Fibroblast of pulmonary artery (primary cell): Measurements from ENCODE around the gene NKX2-4.
"Not testable (repeated sequence)": the region's sequence is repeated elsewhere in the genome, so short reads cannot be mapped to it uniquely, and the experiment has no call there.

Experiments used
- DNase-seq: peaks from one replicate; pipeline ENCODE4 v3.0.0-alpha.2; 2010; ENCODE audit warnings: low read depth
- H3K4me3 ChIP-seq: replicated peaks from 2 replicates; pipeline ENCODE4 v1.5.1; 2011; ENCODE audit warnings: low read depth, mild to moderate bottlenecking, control low read depth, low read length, moderate library complexity
- TF ChIP-seq, protein P1 (sequence below): IDR thresholded peaks from 2 replicates; pipeline ENCODE4 v1.5.1; 2011; ENCODE audit warnings: mild to moderate bottlenecking, control low read depth, low read length, inconsistent platforms; ENCODE audit errors: missing control alignments

The NKX2-4 gene

DNA sequence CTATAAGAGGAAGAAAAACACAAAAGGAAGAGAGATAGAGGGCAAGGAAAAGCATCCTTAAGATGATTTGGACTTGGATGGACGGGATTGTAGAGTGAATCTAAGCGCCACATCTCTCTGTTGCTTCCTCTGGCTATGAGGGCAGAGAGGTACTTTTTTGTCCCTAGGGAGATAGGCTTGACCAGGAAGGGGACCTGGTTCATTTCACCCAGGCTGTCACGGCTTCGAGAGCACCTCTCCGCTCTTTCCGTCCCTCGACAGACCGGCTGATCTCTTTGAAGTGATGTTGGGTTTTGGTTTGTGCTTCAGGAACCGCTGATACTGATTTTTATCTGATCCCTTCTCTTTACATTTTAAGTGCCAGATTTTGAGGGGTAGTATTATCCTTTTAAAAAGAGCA lies 19.6 kb downstream of the NKX2-4 start:
- TF ChIP-seq, protein P1, sequence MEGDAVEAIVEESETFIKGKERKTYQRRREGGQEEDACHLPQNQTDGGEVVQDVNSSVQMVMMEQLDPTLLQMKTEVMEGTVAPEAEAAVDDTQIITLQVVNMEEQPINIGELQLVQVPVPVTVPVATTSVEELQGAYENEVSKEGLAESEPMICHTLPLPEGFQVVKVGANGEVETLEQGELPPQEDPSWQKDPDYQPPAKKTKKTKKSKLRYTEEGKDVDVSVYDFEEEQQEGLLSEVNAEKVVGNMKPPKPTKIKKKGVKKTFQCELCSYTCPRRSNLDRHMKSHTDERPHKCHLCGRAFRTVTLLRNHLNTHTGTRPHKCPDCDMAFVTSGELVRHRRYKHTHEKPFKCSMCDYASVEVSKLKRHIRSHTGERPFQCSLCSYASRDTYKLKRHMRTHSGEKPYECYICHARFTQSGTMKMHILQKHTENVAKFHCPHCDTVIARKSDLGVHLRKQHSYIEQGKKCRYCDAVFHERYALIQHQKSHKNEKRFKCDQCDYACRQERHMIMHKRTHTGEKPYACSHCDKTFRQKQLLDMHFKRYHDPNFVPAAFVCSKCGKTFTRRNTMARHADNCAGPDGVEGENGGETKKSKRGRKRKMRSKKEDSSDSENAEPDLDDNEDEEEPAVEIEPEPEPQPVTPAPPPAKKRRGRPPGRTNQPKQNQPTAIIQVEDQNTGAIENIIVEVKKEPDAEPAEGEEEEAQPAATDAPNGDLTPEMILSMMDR, result no peak
- no peak for DNase-seq
- H3K4me3 ChIP-seq, result no peak overlapping the region

GRCh38 chr20:21376626-21377025 lies 20.7 kb downstream of the NKX2-4 start:
- no peak for DNase-seq
- H3K4me3 ChIP-seq, result no peak overlapping the region
- TF ChIP-seq, protein P1, result no peak

DNA sequence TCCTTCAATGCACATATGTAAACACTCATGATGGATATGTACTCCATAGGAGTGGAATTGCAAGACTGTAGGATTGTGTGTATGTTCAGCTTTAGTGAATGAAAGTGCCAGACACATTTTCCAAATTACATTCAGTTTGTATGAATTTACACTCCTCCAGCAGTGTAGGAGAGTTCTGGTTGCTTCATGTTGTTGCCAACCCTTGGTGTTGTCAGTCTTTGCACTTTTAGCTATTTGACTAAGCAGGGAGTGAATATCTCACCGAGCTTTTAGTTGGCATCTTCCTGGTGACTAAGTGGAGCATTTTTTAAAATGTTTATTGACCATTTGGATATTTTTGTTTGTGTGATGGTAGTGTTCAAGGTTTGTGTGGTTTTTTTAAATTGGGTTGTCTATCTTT lies 23.9 kb downstream of the NKX2-4 start:
- TF ChIP-seq, protein P1, result no peak
- H3K4me3 ChIP-seq, result no peak overlapping the region
- no peak for DNase-seq

GRCh38 chr20:21372016-21372415 lies 25.3 kb downstream of the NKX2-4 start:
- DNase-seq, result no peak
- TF ChIP-seq, protein P1, result no peak
- H3K4me3 ChIP-seq, result no peak overlapping the region

DNA sequence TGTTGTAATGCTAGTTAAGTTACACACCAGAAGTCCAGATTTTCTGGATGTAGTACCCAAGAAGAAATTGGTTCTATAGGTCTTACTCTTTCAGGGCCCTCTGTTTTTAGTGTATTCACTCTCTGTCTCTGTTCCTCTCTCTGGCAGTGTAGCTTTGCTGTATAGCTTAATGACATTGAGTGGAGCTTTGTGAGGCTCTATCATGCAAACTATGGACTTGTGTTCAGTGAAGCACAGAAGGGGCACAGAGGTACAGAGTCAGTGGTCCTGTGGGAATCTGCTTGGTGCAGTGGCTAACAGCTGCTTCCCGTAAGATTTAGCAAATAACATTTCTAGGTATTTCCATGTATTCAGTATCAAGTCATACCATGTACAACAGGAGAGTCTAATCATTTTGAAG lies 26.1 kb downstream of the NKX2-4 start:
- no peak overlapping the region for H3K4me3 ChIP-seq
- TF ChIP-seq, protein P1, result no peak
- DNase-seq, result no peak

DNA sequence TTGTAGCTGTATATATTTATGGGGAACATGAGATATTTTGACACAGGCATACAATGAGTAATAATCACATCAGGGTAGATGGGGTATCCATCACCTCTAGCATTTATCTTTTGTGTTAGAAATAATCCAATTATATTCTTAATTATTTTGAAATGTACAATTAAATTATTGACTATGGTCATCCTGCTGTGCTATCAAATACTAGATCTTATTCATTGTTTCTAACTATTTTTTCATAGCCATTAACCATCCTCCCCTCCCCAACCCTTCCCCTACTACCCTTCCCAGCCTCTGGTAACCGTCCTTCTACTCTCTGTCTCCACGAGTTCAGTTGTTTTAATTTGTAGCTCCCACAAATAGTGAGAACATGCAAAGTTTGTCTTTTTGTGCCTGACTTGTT lies 28.5 kb downstream of the NKX2-4 start:
- DNase-seq, result no peak
- TF ChIP-seq, protein P1, result no peak
- H3K4me3 ChIP-seq, result no peak overlapping the region

DNA sequence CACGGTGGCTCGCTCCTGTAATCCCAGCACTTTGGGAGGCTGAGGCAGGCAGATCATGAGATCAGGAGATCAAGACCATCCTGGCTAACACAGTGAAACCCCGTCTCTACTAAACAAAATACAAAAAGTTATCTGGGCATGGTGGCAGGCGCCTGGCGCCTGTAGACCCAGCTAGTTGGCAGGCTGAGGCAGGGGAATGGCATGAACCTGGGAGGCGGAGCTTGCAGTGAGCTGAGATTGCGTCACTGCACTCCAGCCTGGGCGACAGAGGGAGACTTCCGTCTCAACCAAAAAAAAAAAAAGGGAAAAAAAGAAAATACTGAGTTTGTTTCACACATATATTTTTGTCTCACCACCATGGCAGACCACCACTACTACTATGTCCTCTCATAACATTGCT lies 31.1 kb downstream of the NKX2-4 start:
- not testable (repeated sequence) for DNase-seq, H3K4me3 ChIP-seq

GRCh38 chr20:21365771-21366170 lies 31.6 kb downstream of the NKX2-4 start:
- H3K4me3 ChIP-seq, result no peak overlapping the region
- no peak for DNase-seq
- TF ChIP-seq, protein P1, result no peak
